Ishikawa (cell line): ENCODE data around the gene KNDC1.

ENCODE experiments used
- CREB1 ChIP-seq: IDR thresholded peaks from 2 replicates; pipeline ENCODE4 v1.6.1; 2012; ENCODE audit warnings: low read depth
- EP300 ChIP-seq: IDR thresholded peaks from 2 replicates; pipeline ENCODE4 v1.6.1; 2012; ENCODE audit warnings: borderline replicate concordance
- FOXM1 ChIP-seq: IDR thresholded peaks from 2 replicates; pipeline ENCODE4 v1.6.1; 2012; ENCODE audit warnings: low read depth, borderline replicate concordance
- NFIC ChIP-seq: IDR thresholded peaks from 2 replicates; pipeline ENCODE4 v1.6.1; 2012
- RAD21 ChIP-seq: IDR thresholded peaks from 2 replicates; pipeline ENCODE4 v1.6.1; 2012; ENCODE audit warnings: low read depth
- TCF12 ChIP-seq: IDR thresholded peaks from 2 replicates; pipeline ENCODE4 v1.6.1; 2012; ENCODE audit warnings: low read depth
- TF ChIP-seq, protein P1 (sequence below): IDR thresholded peaks from 2 replicates; pipeline ENCODE4 v1.6.1; 2012
- TF ChIP-seq, protein P2 (sequence below): IDR thresholded peaks from 2 replicates; pipeline ENCODE4 v1.6.1; 2012; ENCODE audit warnings: low read depth, mild to moderate bottlenecking
- TF ChIP-seq, protein P3 (sequence below): IDR thresholded peaks from 2 replicates; pipeline ENCODE4 v1.6.1; 2012

DNA sequence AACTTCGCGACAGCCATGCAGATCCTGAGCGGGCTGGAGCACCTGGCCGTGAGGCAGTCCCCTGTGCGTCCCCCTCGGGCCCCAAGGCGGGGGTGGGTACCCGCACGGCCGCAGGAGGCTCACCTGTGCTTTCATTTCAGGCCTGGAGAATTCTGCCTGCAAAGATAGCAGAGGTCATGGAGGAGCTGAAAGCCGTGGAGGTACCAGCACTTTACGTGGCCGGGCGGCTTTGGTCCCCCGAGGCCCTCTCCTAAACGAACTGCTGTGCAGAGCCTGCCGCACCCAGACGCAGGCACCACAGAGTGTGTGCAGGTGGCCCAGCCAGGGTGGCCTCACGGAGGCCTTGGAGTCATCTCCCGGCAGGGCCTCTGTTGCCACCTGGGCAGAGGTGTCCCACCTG lies 58.9 kb downstream of the KNDC1 start:
- TF ChIP-seq, protein P1, sequence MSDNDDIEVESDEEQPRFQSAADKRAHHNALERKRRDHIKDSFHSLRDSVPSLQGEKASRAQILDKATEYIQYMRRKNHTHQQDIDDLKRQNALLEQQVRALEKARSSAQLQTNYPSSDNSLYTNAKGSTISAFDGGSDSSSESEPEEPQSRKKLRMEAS = no peak
- TF ChIP-seq TCF12 (no peak), NFIC (no peak), RAD21 (no peak), EP300 (no peak), FOXM1 (no peak), CREB1 (no peak)
- TF ChIP-seq, protein P2, sequence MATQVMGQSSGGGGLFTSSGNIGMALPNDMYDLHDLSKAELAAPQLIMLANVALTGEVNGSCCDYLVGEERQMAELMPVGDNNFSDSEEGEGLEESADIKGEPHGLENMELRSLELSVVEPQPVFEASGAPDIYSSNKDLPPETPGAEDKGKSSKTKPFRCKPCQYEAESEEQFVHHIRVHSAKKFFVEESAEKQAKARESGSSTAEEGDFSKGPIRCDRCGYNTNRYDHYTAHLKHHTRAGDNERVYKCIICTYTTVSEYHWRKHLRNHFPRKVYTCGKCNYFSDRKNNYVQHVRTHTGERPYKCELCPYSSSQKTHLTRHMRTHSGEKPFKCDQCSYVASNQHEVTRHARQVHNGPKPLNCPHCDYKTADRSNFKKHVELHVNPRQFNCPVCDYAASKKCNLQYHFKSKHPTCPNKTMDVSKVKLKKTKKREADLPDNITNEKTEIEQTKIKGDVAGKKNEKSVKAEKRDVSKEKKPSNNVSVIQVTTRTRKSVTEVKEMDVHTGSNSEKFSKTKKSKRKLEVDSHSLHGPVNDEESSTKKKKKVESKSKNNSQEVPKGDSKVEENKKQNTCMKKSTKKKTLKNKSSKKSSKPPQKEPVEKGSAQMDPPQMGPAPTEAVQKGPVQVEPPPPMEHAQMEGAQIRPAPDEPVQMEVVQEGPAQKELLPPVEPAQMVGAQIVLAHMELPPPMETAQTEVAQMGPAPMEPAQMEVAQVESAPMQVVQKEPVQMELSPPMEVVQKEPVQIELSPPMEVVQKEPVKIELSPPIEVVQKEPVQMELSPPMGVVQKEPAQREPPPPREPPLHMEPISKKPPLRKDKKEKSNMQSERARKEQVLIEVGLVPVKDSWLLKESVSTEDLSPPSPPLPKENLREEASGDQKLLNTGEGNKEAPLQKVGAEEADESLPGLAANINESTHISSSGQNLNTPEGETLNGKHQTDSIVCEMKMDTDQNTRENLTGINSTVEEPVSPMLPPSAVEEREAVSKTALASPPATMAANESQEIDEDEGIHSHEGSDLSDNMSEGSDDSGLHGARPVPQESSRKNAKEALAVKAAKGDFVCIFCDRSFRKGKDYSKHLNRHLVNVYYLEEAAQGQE = no peak
- TF ChIP-seq, protein P3, sequence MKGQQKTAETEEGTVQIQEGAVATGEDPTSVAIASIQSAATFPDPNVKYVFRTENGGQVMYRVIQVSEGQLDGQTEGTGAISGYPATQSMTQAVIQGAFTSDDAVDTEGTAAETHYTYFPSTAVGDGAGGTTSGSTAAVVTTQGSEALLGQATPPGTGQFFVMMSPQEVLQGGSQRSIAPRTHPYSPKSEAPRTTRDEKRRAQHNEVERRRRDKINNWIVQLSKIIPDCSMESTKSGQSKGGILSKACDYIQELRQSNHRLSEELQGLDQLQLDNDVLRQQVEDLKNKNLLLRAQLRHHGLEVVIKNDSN = no peak
